K562 treated with DMSO at 1 percent for 48 hours (cell line): ENCODE data around the gene TIMMDC1. TPM values are rescaled to one million over a fixed set of nuclear protein-coding genes. Genes with fewer than 3 reads are reported as not detected.

ENCODE experiments used
- total RNA-seq: library from RNA; unstranded; fragments of 300-600 nt; gene quantifications from 2 replicates; pipeline ENCODE4 v1.2.3, GENCODE V29; 2022; ENCODE audit warnings: low replicate concordance; ENCODE audit errors: extremely low read depth

TIMMDC1 gene, protein sequence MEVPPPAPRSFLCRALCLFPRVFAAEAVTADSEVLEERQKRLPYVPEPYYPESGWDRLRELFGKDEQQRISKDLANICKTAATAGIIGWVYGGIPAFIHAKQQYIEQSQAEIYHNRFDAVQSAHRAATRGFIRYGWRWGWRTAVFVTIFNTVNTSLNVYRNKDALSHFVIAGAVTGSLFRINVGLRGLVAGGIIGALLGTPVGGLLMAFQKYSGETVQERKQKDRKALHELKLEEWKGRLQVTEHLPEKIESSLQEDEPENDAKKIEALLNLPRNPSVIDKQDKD
- not detected in 2 replicates for total RNA-seq

DNA sequence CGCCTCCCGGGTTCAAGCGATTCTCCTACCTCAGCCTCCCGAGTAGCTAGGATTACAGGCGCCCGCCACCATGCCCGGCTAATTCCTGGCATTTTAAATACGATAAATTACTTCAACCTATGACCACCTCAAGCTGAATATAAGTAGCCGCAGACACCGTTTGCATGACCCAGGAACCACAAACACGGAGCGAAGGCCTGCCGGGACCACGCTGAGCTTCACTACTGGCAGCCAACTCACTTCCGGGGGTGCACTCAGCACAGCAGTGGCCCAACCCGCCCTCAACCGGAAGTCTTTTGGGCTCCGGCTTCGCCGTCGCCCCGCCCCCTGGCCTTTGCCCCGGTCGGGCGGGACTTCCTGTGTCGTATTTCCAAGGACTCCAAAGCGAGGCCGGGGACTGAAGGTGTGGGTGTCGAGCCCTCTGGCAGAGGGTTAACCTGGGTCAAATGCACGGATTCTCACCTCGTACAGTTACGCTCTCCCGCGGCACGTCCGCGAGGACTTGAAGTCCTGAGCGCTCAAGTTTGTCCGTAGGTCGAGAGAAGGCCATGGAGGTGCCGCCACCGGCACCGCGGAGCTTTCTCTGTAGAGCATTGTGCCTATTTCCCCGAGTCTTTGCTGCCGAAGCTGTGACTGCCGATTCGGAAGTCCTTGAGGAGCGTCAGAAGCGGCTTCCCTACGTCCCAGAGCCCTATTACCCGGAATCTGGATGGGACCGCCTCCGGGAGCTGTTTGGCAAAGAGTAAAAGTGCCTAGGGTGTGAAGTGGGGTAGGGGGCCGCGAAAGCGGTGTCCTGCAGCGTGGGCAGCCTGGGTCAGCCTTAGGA, at the start of gene TIMMDC1:
TIMMDC1 (plus strand) TSS at position 362 of the 826 bp plus-strand sequence; CDS start at position 549, 187 bp downstream.

DNA sequence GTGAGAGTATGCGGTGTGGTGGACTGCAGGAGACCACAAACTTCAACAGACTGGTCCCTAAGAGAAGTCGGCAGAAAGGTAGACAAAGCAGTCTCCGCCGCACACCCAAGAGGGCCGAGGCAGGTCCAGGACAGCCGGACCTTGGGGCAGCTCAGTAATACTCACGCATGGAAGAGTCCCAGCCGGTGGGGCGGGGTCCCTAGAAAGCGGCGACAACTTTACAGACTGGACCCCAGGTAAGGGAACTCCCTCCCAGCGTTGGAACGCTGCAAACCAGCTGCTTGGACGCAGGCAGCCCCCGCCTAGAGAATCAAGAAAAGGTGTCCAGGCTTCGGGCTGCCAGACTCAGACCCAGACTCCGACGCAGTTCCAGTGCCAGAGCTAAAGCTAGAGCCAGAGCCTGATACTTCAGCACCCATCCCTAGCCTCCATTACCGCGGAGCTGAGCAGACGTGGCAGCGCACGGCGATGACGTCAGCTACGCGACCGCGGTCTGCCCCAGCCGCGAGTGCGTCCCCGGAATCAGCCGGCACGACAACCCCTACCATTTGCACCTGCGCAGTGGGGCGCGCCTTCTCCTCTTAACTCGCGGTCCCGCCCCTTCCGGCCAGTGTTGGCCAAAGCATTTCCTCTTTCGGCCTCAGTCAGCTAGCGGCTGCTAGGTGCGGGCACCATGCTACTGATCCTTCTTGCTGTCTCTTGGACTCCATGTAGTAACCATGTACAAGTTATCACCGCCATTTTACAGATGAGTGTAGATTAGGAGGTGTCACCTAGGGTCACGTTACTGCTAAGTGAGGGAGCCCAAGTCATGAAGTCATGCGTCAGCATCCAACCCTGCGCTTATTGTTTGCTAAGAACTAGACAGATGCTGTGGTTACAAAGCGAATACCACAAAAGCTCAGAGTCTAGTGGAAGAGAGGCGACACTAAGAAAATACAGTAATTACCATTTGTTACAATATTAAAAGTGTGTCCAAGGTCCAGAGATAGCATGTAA, 34.9 kb upstream of the TIMMDC1 start, which contains the start of gene TMEM39A:
TMEM39A (minus strand) TSS at position 445 of the 999 bp plus-strand sequence. CDS start 1,541 bp downstream, outside the sequence.

DNA sequence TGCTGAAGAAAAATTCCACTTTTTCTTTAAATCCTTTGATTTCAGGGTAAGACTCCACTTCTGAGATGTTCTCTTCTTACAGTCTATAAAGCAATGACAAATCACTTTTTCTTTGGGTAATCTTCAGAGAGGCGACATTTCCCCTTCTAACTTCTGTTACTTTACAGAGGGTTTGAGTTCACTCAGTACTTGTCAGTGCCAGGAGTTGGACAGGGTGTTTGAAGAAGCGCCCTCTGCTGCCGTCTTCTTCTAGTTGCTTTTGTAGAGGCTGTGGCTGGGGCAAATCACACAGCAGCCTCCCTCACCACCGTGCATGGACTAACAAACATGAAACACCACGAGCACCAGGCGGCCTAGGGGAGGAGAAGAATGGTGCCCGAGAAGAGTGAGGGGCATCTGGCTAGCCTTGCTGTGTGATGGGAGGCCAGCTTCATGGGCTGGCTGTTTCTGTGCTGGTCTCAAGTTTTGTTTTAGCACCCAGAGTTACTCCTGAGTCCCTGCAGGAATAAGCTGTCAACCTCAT, 61.2 kb downstream of the TIMMDC1 start, which contains the start of gene CD80:
CD80 (minus strand) TSS at position 174 of the 523 bp plus-strand sequence. CDS start 1,886 bp downstream, outside the sequence.

Other genes starting within 250 kb of the TIMMDC1 start
- not detected in 2 replicates for gene ARHGAP31, start 204.2 kb upstream of the TIMMDC1 start, total RNA-seq
- gene TMEM39A, start 34.9 kb upstream of the TIMMDC1 start, total RNA-seq, result not detected in 2 replicates
- not detected in 2 replicates for gene POGLUT1, start 29.6 kb upstream of the TIMMDC1 start, total RNA-seq
- gene CD80, start 61.1 kb downstream of the TIMMDC1 start, total RNA-seq, result not detected in 2 replicates
- gene ADPRH, start 80.9 kb downstream of the TIMMDC1 start, total RNA-seq, result not detected in 2 replicates
- gene PLA1A, start 99.3 kb downstream of the TIMMDC1 start, total RNA-seq, result not detected in 2 replicates
- not detected in 2 replicates for gene POPDC2, start 162.0 kb downstream of the TIMMDC1 start, total RNA-seq
- gene COX17, start 178.9 kb downstream of the TIMMDC1 start, total RNA-seq, result not detected in 2 replicates
- not detected in 2 replicates for gene CFAP91, start 204.5 kb downstream of the TIMMDC1 start, total RNA-seq